Esophagus squamous epithelium (tissue), 5 donors: Measurements from ENCODE around the gene WDR86. TPM values are rescaled to one million over a fixed set of nuclear protein-coding genes. Genes with fewer than 3 reads are reported as not detected.

Experiments
- DNase-seq: peaks from one replicate; lab custom pipeline; 2025; lab: John Stamatoyannopoulos, UW
- H3K27ac ChIP-seq, 4 donors: fragments of 200-600 bp; sonication (generic); one replicate each; pipeline ENCODE4 v1.5.1; 2016 to 2019; ENCODE audit warnings: mild to moderate bottlenecking in 1 of 4
- H3K27me3 ChIP-seq, 4 donors: fragments of 200-600 bp; sonication (generic); 1 replicate in 3 of 4; 2 replicates in 1 of 4; pipeline versions ENCODE4 v1.5.1 to v1.6.0; 2017 to 2021; ENCODE audit warnings: antibody characterized with exemption in 1 of 4
- H3K36me3 ChIP-seq, 3 donors: fragments of 200-600 bp; sonication (generic); one replicate each; pipeline ENCODE4 v1.5.1; 2016 to 2019
- H3K4me1 ChIP-seq, 3 donors: fragments of 200-600 bp; sonication (generic); one replicate each; pipeline ENCODE4 v1.5.1; 2017 to 2019
- H3K4me3 ChIP-seq, 4 donors: fragments of 200-600 bp; sonication (generic); 1 replicate in 3 of 4; 2 replicates in 1 of 4; pipeline ENCODE4 v1.5.1; 2016 to 2019; ENCODE audit warnings: mild to moderate bottlenecking in 2 of 4, moderate library complexity in 1 of 4
- H3K9me3 ChIP-seq, 3 donors: fragments of 200-600 bp; sonication (generic); one replicate each; pipeline ENCODE4 v1.5.1; 2016 to 2019
- CTCF ChIP-seq, 6 experiments: fragments of 450-650 bp in 4 of 6; fragments of 200-600 bp in 2 of 6; sonication (generic) in 2 of 6; IDR thresholded peaks; one replicate each; pipeline ENCODE4 v1.5.1; 2016 to 2019; ENCODE audit warnings: antibody characterized with exemption in 6 of 6, mild to moderate bottlenecking in 4 of 6, moderate library complexity in 4 of 6
- POLR2A ChIP-seq, 4 donors: fragments of 450-650 bp; IDR thresholded peaks; one replicate each; pipeline ENCODE4 v1.6.1; 2017; ENCODE audit warnings: antibody characterized with exemption in 4 of 4, mild to moderate bottlenecking in 4 of 4, moderate library complexity in 3 of 4
- whole genome bisulfite sequencing, 2 donors: methylation state at CpG; one replicate each; pipeline ENCODE4 v1.1.5; 2018; 5-methylcytosine and 5-hydroxymethylcytosine counted together
- intact Hi-C: fragments of 100-400 bp; cut with DNase I; formaldehyde crosslinking; loops from one replicate; pipeline ENCODE4 v1.15.0; 2022
- total RNA-seq, 4 donors: library from RNA; depleted of rRNA; stranded (reverse); fragments of >200 nt; gene quantifications; one replicate each; pipeline ENCODE4 v1.1.0, GENCODE V29; 2016
- donor health status: DM: yes; HTN: yes; CAD: no.

WDR86 gene
- total RNA-seq, 4 donors from 2014 or later: 0.53 to 4.6 (median 1.5) TPM

DNA sequence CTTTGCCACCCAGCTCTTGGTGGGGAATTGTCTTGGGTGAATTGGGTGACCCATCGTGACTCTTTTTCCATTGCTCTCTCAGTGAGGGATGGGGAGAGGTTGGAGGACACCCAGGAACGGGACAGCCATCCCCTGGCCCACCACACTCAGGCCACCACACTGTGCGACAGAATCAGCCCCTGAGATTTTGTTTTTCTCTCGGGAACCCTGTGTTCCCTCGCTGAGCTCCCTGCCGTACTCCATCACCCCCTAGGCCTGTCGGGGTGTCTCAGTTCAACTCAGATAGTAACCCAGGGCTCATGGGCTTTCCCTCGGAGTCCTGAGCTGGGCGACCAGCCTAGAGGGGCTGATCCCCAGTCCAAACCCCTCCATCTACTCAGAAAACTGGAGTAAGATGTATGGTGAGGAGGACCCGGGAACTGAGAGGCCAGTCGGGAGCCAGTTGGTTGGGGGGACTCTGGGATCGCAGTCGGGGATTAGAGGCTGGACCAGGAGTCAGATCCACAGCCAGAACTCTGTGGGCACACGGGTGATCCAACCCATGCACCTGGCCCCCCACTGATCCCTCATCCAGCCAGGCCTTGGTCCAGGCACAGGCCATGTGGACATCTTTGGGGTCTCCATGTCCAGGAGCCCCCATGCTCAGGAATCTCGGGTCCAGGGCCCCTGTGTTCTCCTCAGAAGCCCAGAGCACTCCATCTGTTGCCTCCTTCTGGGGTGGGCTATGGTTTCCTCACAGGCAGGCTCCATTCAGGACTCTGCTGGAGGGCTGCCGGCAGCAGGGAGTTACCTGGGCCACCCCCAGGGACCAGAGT, 20.8 kb upstream of the WDR86 start:
- no peaks in the 10 kb centered on the region for H3K9me3 ChIP-seq
- DNase-seq: no peak
- H3K4me1 ChIP-seq: peaks cover 6 to 60% (median 25%) of the 10 kb centered on the region in 3 donors
- TF ChIP-seq POLR2A (IDR thresholded peaks at IDR 0.05) (no peak), CTCF (IDR thresholded peaks at IDR 0.05) (no peak)
- intact Hi-C loops: no loop called here
- H3K27me3 ChIP-seq: peaks cover 0 to 20% (median 0%) of the 10 kb centered on the region in 4 donors
- H3K27ac ChIP-seq: peak overlapping the region in 1 of 4 donors; percentile 75
- H3K4me3 ChIP-seq: no peak overlapping the region
- no peaks in the 10 kb centered on the region for H3K36me3 ChIP-seq
- 80 to 88% methylated on average over 9 to 14 of the region's 16 CpGs for WGBS, 2 donors

DNA sequence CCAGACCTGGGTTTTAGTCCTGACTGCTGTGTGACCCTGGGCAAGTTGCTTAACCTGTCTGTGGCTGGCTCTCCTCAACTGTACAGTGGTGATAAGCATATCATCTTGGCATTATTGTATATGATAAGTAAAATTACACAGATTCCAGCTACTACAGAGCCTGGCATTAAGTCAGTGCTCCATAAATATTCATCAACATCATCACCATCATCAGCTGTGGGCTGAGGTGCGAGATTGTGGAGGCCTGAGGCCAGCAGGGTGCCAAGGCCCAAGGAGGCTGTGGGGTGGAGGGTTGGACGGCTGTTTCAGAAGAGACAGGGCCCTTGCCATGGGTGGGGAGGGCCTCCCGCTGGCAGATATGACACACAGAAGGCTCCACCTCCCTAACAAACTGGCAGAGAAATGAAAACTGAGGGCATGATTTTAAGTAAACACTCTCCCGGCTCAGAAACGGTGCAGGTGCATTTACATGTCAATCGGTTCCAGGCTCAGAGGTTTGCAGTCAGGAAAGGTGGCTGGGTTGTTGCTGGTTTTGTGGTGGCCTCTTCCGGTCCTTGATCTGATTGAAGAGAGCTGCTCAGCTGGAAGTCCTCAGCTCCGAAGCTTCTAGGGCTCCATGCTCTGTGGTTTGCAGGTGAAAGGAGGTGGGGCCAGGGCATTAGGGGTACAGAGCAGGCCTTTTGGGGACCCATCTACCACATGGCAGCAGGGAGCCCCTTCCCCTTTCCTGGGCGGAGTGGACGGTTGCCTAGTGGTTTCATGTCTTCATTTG, 19.9 kb upstream of the WDR86 start:
- DNase-seq: no peak
- TF ChIP-seq POLR2A (IDR thresholded peaks at IDR 0.05) (no peak), CTCF (IDR thresholded peaks at IDR 0.05) (no peak)
- Histone ChIP-seq H3K27ac (peak overlapping the region in 3 of 4 donors; percentile 46 to 85 (median 75)), H3K4me3 (no peak overlapping the region), H3K27me3 (peaks cover 0 to 22% (median 0%) of the 10 kb centered on the region in 4 donors), H3K4me1 (peaks cover 6 to 62% (median 25%) of the 10 kb centered on the region in 3 donors), H3K9me3 (no peaks in the 10 kb centered on the region), H3K36me3 (no peaks in the 10 kb centered on the region)
- intact Hi-C loops: no loop called here
- 17 to 43% methylated on average over 6 to 10 of the region's 10 CpGs for WGBS, 2 donors

- peak overlapping the region in 3 of 4 donors; percentile 46 to 85 (median 75) for H3K27ac ChIP-seq
- intact Hi-C loops: no loop called here
- H3K4me1 ChIP-seq: peaks cover 6 to 62% (median 25%) of the 10 kb centered on the region in 3 donors
- DNase-seq: no peak
- TF ChIP-seq CTCF (IDR thresholded peaks at IDR 0.05) (no peak), POLR2A (IDR thresholded peaks at IDR 0.05) (no peak)
- H3K4me3 ChIP-seq: no peak overlapping the region
- no peaks in the 10 kb centered on the region for H3K9me3 ChIP-seq
- WGBS, 2 donors: 77 to 82% methylated on average over 5 of the region's 5 CpGs
- H3K36me3 ChIP-seq: no peaks in the 10 kb centered on the region
- H3K27me3 ChIP-seq: peaks cover 0 to 22% (median 0%) of the 10 kb centered on the region in 4 donors
These were observed 19.4 kb upstream of the WDR86 start for GRCh38 chr7:151429237-151429559.

DNA sequence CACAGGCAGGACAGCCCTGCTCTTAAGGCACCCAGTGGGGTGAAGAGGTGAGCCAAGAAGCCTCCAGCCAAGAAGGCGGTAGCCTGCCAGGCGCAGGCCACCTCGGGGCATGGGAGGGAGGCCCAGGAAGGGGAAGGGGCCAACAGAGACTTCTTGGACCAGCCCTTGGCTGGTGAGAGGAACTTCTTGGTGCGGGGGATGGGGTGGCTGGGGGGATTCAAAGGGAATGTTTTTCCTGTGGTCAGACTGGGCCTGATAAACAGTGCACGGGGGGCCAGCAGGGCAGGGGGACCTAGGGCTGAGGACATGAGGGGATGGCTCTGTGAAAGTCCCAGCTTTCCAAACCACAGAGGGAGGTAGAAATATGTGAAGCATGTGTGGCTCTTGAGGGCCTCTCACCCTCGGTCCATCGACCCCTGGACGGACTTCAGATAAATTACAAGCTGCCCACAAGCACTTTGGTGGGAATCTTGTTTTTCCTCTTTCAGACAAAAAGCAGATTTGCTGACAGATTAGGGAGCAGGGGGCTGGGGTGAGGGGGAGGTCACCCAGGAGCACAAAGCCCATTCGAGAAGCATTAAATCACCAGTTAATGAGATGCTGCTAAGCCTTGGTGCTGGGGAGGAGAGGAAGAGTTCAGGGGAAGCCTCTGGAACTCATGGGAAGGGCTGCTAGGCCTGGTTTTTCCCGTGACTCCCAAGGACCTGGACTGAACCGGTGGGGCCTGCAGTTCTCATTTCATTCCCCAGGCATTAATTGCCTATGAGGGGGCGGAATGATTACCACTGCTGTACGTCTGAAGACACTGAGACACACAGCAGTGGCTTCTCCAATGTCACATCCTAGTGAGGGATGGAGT, 18.8 kb upstream of the WDR86 start:
- Histone ChIP-seq H3K4me3 (no peak overlapping the region), H3K9me3 (no peaks in the 10 kb centered on the region), H3K27ac (peak overlapping the region; percentile 34 to 85 (median 60)), H3K27me3 (peaks cover 0 to 22% (median 0%) of the 10 kb centered on the region in 4 donors), H3K36me3 (no peaks in the 10 kb centered on the region), H3K4me1 (peaks cover 6 to 61% (median 25%) of the 10 kb centered on the region in 3 donors)
- intact Hi-C loops: no loop called here
- TF ChIP-seq CTCF (IDR thresholded peaks at IDR 0.05) (no peak), POLR2A (IDR thresholded peaks at IDR 0.05) (no peak)
- WGBS, 2 donors: 70 to 73% methylated on average over 7 to 10 of the region's 13 CpGs
- DNase-seq: no peak
